GM10847 (cell line): ENCODE measurements around the gene SLC6A19.

Experiments used
- POLR2A ChIP-seq: IDR thresholded peaks from 2 replicates; pipeline ENCODE4 v1.6.1; 2011; ENCODE audit not compliant: insufficient read length; ENCODE audit errors: extremely low read depth

SLC6A19 gene

GRCh38 chr5:1182633-1183423 is 18.6 kb upstream of the SLC6A19 start:
- TF ChIP-seq POLR2A = no peak

DNA sequence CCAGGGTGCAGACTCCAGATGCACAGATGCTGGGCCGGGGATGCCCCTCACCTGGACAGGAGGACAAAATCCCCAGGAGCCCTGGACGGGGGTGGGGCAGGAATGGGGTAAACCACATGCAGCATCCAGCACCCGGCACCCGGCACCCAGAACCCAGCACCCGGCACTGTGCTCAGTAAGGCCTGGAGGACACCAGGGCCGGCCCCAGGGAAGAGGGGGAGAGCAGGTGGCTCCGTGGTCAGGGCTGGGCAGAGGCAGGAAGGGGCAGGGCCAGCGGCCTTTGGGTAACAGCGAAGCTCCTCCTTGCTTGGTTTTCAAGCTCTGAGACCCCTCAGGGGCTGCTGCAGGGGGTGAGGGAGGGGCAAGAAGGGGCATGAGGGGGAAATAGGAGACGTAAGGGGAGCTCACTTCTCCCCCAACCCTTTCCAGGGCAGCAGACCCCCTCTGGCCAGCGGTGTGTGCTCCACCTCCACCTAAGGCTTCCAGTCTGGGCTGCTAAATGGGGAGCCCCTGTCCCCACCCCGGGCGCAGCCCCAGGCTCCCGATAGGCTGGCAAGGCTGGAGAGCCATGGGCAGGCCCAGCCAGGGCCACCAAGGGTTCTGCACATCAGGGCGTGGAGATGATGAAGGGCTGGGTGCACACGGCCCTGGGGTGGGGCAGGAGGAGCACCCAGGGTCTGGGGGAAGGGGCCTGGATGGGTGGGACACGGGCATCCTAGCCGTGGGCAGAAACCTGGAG is 17.8 kb upstream of the SLC6A19 start:
- no peak for TF ChIP-seq POLR2A

DNA sequence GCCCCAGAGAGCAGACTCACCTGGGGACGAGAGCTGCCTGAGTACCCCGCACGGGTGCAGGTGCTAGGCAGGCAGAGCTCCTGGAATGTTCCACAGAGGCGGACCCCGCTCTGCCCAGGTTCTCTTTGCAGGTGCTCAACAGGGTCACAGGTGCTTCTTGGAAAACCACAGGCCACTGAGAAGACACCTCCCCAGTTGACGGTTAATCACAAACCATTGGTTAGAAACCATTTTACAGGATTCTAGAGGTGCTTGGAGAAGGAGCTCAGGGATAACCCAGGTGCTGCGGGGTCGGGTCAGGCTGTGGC is 17.3 kb upstream of the SLC6A19 start:
- TF ChIP-seq POLR2A = no peak

- TF ChIP-seq POLR2A = no peak
These were observed 16.9 kb upstream of the SLC6A19 start for GRCh38 chr5:1184481-1184880.

GRCh38 chr5:1185038-1185627 is 16.3 kb upstream of the SLC6A19 start:
- no peak for TF ChIP-seq POLR2A

DNA sequence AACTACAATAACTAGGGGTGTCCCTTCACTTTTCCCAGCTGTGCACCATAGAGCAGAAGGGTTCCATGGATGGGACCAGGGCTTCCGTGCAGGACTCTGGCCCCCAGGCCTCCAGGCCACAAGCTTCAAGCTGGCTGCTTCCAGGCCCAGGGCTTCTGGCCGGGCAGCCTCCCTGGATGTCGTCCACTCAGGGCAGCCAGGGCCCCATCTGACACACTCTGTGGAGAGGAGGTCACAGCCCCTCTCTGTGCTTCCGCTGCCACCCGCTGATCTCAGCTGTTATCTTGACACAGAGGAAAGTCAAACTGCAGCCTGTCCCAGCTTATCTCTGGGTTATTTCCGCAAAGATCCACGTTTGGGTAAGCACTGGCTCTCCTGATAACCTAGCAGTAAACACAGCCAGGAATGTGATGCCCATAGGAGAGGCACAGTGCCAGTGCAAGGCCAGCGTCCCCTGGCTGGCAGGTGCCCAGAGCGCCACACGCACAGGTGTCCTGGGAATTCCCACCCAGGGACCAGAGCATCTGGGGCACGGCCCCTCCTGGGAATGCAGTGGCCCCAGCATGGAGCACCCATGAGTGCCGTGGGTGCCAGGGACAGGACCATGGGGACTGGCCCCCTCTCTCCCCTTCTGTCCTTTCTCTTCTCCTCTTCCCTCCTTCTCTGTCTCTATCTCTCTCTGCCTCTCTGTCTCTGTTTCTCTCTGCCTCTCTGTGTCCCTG is 15.6 kb upstream of the SLC6A19 start:
- no peak for TF ChIP-seq POLR2A

DNA sequence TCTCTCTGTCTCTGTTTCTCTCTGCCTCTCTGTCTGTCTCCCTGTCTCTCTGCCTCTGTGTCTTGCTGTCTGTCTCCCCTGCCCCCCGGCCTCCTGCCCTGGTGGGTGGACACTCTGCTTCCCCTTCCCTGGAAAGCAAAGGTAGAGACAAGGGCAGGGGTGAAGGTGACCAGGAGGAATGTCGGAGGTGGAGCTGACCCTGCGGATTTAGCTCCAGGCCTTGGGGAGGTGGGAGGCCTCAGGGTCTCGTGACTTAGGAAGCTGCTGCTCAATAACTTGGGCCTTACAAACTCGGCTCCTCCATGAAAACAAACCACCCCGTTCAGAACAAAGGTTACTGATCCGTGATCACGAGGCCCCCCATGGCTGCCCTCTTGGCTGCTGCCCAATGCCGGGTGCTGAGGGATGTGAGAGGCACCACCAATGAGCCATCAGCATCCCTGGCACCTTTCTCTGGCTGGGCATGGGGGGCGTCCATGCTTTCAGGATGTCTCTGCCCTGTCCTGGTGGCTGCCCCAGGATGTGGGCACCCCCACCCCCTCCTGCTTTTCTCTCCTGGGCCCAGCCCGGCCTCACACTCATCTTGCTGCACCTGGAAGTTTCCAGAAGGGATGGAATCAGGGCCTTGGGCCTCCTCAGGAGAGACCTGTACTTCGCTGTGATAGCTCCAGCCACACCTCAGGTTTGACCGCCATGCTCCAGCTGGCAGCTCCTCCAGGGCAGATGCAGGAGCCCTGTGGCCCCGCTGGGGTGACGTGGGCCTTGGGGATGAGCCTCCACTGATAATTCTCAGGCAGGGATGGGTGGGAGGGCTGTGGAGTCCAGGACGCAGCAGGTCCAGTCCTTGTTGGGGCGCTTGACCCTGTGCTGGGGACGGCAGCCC is 14.8 kb upstream of the SLC6A19 start:
- no peak for TF ChIP-seq POLR2A

GRCh38 chr5:1187234-1187949 is 14.0 kb upstream of the SLC6A19 start:
- no peak for TF ChIP-seq POLR2A

DNA sequence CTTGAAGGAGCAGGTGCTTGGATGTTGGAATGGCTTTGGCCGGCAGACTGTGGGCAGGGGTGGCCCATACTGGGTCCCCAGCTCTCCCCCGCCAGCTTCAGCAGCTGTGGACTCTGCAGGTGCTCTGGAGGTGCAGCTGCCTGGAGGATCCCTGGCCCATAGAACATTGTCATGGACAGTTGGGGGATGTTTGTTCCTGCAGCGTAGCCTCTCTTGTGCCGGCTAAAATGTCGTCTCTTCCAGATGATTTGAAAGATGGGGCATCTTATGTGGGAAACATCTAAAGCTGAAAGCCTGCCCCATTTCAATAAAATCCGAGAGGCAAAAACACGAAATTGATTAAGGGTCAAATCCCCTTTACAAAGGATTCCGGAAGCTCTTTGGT is 13.5 kb upstream of the SLC6A19 start:
- TF ChIP-seq POLR2A = no peak

GRCh38 chr5:1188464-1188863 is 12.9 kb upstream of the SLC6A19 start:
- no peak for TF ChIP-seq POLR2A

DNA sequence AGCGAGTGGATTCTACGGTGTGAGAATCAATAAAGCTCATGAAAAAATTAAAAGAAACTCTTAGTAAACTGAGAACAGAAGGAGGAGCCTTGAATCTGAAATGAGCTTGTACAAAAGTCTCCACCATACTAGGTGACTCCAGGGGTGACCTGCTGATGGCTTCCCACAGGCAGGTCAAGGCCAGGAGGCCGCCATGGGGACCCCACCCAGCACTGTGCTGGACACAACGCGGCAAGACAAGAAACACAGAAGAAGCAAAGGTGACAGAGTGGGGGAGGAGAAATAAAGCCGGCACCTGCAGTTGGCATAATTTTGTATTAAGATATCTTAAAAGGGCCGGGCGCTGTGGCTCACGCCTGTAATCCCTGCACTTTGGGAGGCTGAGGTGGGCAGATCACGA is 12.1 kb upstream of the SLC6A19 start:
- TF ChIP-seq POLR2A = no peak

- no peak for TF ChIP-seq POLR2A
These were observed 11.1 kb upstream of the SLC6A19 start for GRCh38 chr5:1190278-1190677.

DNA sequence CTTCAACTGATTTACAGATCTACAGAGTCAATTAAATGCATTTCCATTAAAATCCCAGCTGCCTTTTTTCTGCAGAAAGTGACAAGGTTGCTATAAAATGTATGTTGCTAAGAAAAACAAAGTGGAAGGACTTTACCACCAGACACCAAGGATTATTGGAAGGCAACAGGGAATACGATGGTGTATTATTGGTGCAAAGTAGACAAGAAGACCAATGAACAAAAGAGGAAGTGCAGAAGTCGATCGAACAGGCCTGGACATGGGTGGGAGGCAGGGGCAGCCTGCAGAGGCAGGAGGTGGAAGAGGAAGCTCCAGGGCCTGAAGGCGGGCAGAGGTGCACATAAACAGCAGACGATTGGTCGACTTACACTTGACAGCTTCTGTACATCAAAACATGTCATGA is 10.6 kb upstream of the SLC6A19 start:
- TF ChIP-seq POLR2A = no peak

GRCh38 chr5:1192971-1193590 is 8.3 kb upstream of the SLC6A19 start:
- TF ChIP-seq POLR2A = no peak
